Astrocyte (in vitro differentiated cells and primary cell): ENCODE measurements around the gene YPEL1. TPM values are rescaled to one million over a fixed set of nuclear protein-coding genes. Genes with fewer than 3 reads are reported as not detected.
A peak's percentile ranks its signal among the peaks of the same experiment; 100 is the strongest.

Experiments
- DNase-seq: peaks from one replicate; pipeline ENCODE4 v3.0.0-alpha.2; 2010; ENCODE audit warnings: low read depth
- FAIRE-seq: peaks from 2 replicates; lab custom pipeline; 2011; peaks lifted over from hg19 to GRCh38; lab: Jason Lieb, UNC
- H2AFZ ChIP-seq: 2 replicates; pipeline ENCODE4 v1.6.0; 2012; ENCODE audit warnings: low read depth, low read length, inconsistent platforms
- H3K27ac ChIP-seq: 2 replicates; pipeline ENCODE4 v1.5.1; 2011; ENCODE audit warnings: low read depth, low read length, inconsistent platforms
- H3K27me3 ChIP-seq: 2 replicates; pipeline ENCODE4 v1.6.0; 2011; ENCODE audit warnings: low read length, inconsistent platforms; ENCODE audit not compliant: insufficient read depth
- H3K36me3 ChIP-seq: 2 replicates; pipeline ENCODE4 v1.5.1; 2011; ENCODE audit warnings: low read length, inconsistent platforms; ENCODE audit not compliant: insufficient read depth
- H3K4me1 ChIP-seq: 2 replicates; pipeline ENCODE4 v1.5.1; 2011; ENCODE audit warnings: low read length, inconsistent platforms; ENCODE audit not compliant: insufficient read depth
- H3K4me2 ChIP-seq: 2 replicates; pipeline ENCODE4 v1.6.0; 2012; ENCODE audit warnings: low read length, inconsistent platforms
- H3K4me3 ChIP-seq: 2 replicates; pipeline ENCODE4 v1.5.1; 2011; ENCODE audit warnings: low read depth, mild to moderate bottlenecking, low read length, inconsistent platforms; ENCODE audit not compliant: insufficient read depth
- H3K79me2 ChIP-seq: 2 replicates; pipeline ENCODE4 v1.6.0; 2012; ENCODE audit warnings: mild to moderate bottlenecking, low read length, inconsistent platforms; ENCODE audit not compliant: insufficient read depth
- H3K9ac ChIP-seq: 2 replicates; pipeline ENCODE4 v1.6.0; 2012; ENCODE audit warnings: mild to moderate bottlenecking, low read length, inconsistent platforms
- H3K9me3 ChIP-seq: 2 replicates; pipeline ENCODE4 v1.5.1; 2012; ENCODE audit warnings: low read depth, mild to moderate bottlenecking, low read length, inconsistent platforms; ENCODE audit not compliant: insufficient read depth
- H4K20me1 ChIP-seq: 2 replicates; pipeline ENCODE4 v1.6.0; 2012; ENCODE audit warnings: low read length, inconsistent platforms; ENCODE audit not compliant: insufficient read depth
- H3K27ac Mint-ChIP-seq: one replicate; pipeline ENCODE4 v1.8.0; 2021; ENCODE audit warnings: mild to moderate bottlenecking, mixed read lengths; ENCODE audit not compliant: unreplicated experiment
- H3K27me3 Mint-ChIP-seq: one replicate; pipeline ENCODE4 v1.8.0; 2021; ENCODE audit warnings: low read depth, mixed read lengths; ENCODE audit not compliant: unreplicated experiment
- H3K36me3 Mint-ChIP-seq: one replicate; pipeline ENCODE4 v1.8.0; 2021; ENCODE audit warnings: low read depth, mixed read lengths; ENCODE audit not compliant: unreplicated experiment
- H3K4me1 Mint-ChIP-seq: one replicate; pipeline ENCODE4 v1.8.0; 2021; ENCODE audit warnings: low read depth, mixed read lengths; ENCODE audit not compliant: unreplicated experiment
- H3K4me3 Mint-ChIP-seq: one replicate; pipeline ENCODE4 v1.8.0; 2021; ENCODE audit warnings: mild to moderate bottlenecking, moderate library complexity, mixed read lengths; ENCODE audit not compliant: unreplicated experiment
- H3K9me3 Mint-ChIP-seq: one replicate; pipeline ENCODE4 v1.8.0; 2021; ENCODE audit warnings: mild to moderate bottlenecking, mixed read lengths; ENCODE audit not compliant: unreplicated experiment
- EZH2 ChIP-seq: IDR thresholded peaks from 2 replicates; pipeline ENCODE4 v1.6.1; 2012; ENCODE audit warnings: mild to moderate bottlenecking, low read length, inconsistent platforms; ENCODE audit not compliant: insufficient read depth
- total RNA-seq: library from RNA; stranded (reverse); gene quantifications from 2 replicates; pipeline ENCODE4 v1.2.1, GENCODE V29; 2021
- TF ChIP-seq, protein P1 (sequence below): IDR thresholded peaks from 2 replicates; pipeline ENCODE4 v1.5.1; 2011; ENCODE audit warnings: low read depth, mild to moderate bottlenecking, inconsistent platforms, low read length, moderate library complexity; ENCODE audit not compliant: insufficient read depth

The YPEL1 gene
- total RNA-seq, 1 donor from 2014 or later: 0.86 TPM

DNA sequence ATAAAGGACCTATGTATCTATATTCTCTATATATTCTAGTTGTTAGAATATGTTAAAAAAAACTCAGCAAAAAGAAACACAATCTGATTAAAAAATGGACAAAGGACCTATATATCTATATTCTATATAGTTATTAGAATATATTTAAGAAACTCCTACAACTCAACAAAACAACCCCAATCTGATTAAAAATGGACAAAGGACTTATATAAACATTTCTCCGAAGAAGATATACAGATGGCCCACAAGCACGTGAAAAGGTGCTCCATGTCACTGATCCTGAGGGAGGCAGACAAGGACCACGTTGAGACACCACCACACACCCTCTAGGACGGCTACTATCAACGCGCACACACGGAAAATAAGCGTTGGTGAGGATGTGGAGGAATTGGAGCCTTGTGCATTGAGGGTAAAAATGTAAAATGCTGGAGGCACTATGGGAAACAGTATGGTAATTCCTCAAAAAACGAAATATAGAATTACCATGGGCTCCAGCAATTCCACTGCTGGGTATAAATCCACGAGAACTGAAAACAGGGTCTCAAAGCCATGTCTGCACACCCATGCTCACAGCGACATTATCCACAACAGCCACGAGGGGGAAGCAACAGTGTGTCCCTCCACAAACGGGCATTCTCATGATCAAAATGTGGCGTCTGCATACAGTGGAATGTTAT, 22.7 kb downstream of the YPEL1 start:
- Histone ChIP-seq H3K4me2 (peak overlapping the region; percentile 85), H3K4me1 (no peaks in the 10 kb centered on the region), H3K9me3 (no peaks in the 10 kb centered on the region), H3K4me3 (peak overlapping the region; percentile 44), H3K79me2 (no peaks in the 10 kb centered on the region), H3K27ac (no peak overlapping the region), H3K36me3 (no peaks in the 10 kb centered on the region), H2AFZ (peak overlapping the region; percentile 67), H4K20me1 (no peaks in the 10 kb centered on the region), H3K27me3 (no peaks in the 10 kb centered on the region), H3K9ac (no peak overlapping the region)
- DNase-seq (peak; percentile 59), FAIRE-seq (peak; percentile 5)
- Mint-ChIP-seq H3K9me3 (no peaks in the 10 kb centered on the region), H3K27ac (no peak overlapping the region), H3K36me3 (no peaks in the 10 kb centered on the region), H3K27me3 (peaks cover 5% of the 10 kb centered on the region), H3K4me3 (no peak overlapping the region), H3K4me1 (peaks cover 6% of the 10 kb centered on the region)
- TF ChIP-seq EZH2: no peak
- TF ChIP-seq, protein P1, sequence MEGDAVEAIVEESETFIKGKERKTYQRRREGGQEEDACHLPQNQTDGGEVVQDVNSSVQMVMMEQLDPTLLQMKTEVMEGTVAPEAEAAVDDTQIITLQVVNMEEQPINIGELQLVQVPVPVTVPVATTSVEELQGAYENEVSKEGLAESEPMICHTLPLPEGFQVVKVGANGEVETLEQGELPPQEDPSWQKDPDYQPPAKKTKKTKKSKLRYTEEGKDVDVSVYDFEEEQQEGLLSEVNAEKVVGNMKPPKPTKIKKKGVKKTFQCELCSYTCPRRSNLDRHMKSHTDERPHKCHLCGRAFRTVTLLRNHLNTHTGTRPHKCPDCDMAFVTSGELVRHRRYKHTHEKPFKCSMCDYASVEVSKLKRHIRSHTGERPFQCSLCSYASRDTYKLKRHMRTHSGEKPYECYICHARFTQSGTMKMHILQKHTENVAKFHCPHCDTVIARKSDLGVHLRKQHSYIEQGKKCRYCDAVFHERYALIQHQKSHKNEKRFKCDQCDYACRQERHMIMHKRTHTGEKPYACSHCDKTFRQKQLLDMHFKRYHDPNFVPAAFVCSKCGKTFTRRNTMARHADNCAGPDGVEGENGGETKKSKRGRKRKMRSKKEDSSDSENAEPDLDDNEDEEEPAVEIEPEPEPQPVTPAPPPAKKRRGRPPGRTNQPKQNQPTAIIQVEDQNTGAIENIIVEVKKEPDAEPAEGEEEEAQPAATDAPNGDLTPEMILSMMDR: peak; percentile 83

GRCh38 chr22:21711851-21712250, 23.7 kb downstream of the YPEL1 start:
- H3K4me3 Mint-ChIP-seq: no peak overlapping the region
- no peaks in the 10 kb centered on the region for H3K36me3 Mint-ChIP-seq
- DNase-seq (no peak), FAIRE-seq (no peak)
- Histone ChIP-seq H3K27me3 (no peaks in the 10 kb centered on the region), H3K4me3 (no peak overlapping the region), H3K79me2 (no peaks in the 10 kb centered on the region), H2AFZ (no peak overlapping the region), H3K27ac (no peak overlapping the region), H4K20me1 (no peaks in the 10 kb centered on the region), H3K36me3 (no peaks in the 10 kb centered on the region), H3K9me3 (no peaks in the 10 kb centered on the region), H3K9ac (no peak overlapping the region), H3K4me2 (no peak overlapping the region), H3K4me1 (no peaks in the 10 kb centered on the region)
- TF ChIP-seq, protein P1: no peak
- no peak for TF ChIP-seq EZH2
- no peak overlapping the region for H3K27ac Mint-ChIP-seq
- no peaks in the 10 kb centered on the region for H3K9me3 Mint-ChIP-seq
- peaks cover 5% of the 10 kb centered on the region for H3K27me3 Mint-ChIP-seq
- peaks cover 6% of the 10 kb centered on the region for H3K4me1 Mint-ChIP-seq

GRCh38 chr22:21710156-21710555, 25.4 kb downstream of the YPEL1 start:
- Mint-ChIP-seq H3K36me3 (no peaks in the 10 kb centered on the region), H3K9me3 (no peaks in the 10 kb centered on the region), H3K27ac (no peak overlapping the region), H3K27me3 (peaks cover 5% of the 10 kb centered on the region), H3K4me3 (no peak overlapping the region), H3K4me1 (peaks cover 6% of the 10 kb centered on the region)
- Histone ChIP-seq H3K4me1 (no peaks in the 10 kb centered on the region), H3K9ac (no peak overlapping the region), H3K9me3 (no peaks in the 10 kb centered on the region), H3K4me2 (no peak overlapping the region), H4K20me1 (no peaks in the 10 kb centered on the region), H3K36me3 (no peaks in the 10 kb centered on the region), H2AFZ (no peak overlapping the region), H3K27ac (no peak overlapping the region), H3K27me3 (no peaks in the 10 kb centered on the region), H3K4me3 (no peak overlapping the region), H3K79me2 (no peaks in the 10 kb centered on the region)
- TF ChIP-seq, protein P1: no peak
- no peak for TF ChIP-seq EZH2
- no peak for FAIRE-seq
- DNase-seq: no peak
